Body of pancreas (tissue), 4 donors: ENCODE data around the gene IRF3. TPM values are rescaled to one million over a fixed set of nuclear protein-coding genes. Genes with fewer than 3 reads are reported as not detected.

Source experiments
- ATAC-seq: fragments of 150-250 bp; one replicate; pipeline ENCODE4 v1.9.1; 2016
- DNase-seq, 4 donors: peaks; one replicate each; pipeline ENCODE4 v3.0.0-alpha.2; 2019
- H3K27ac ChIP-seq, 4 donors: fragments of 200-600 bp; sonication (generic); 1 replicate in 3 of 4; 2 replicates in 1 of 4; pipeline versions ENCODE4 v1.5.1 to v1.6.1; 2016 to 2019; ENCODE audit warnings: mild to moderate bottlenecking in 1 of 4, mixed read lengths in 1 of 4, moderate library complexity in 1 of 4
- H3K27me3 ChIP-seq, 2 donors: fragments of 200-600 bp; sonication (generic); one replicate each; pipeline ENCODE4 v1.6.0; 2016; ENCODE audit warnings: mild to moderate bottlenecking in 1 of 2
- H3K36me3 ChIP-seq, 2 donors: fragments of 200-600 bp; sonication (generic); replicated peaks in 1 of 2; 2 replicates each; pipeline ENCODE4 v1.5.1; 2016; ENCODE audit warnings: low read depth in 2 of 2; ENCODE audit not compliant: insufficient read depth in 1 of 2
- H3K4me1 ChIP-seq: fragments of 200-600 bp; sonication (generic); one replicate; pipeline ENCODE4 v1.6.0; 2016
- H3K4me3 ChIP-seq, 2 donors: fragments of 200-600 bp; sonication (generic); 1 replicate in 1 of 2; 2 replicates in 1 of 2; pipeline ENCODE4 v1.5.1; 2016 to 2019
- H3K9me3 ChIP-seq, 3 donors: fragments of 200-600 bp; sonication (generic); 1 replicate in 2 of 3; 2 replicates in 1 of 3; pipeline ENCODE4 v1.5.1; 2016
- CTCF ChIP-seq, 7 experiments: fragments of 450-650 bp in 4 of 7; fragments of 200-600 bp in 3 of 7; sonication (generic) in 3 of 7; IDR thresholded peaks; one replicate each; pipeline ENCODE4 v1.5.1; 2016 to 2019; ENCODE audit warnings: antibody characterized with exemption in 7 of 7
- POLR2A ChIP-seq, 3 donors: fragments of 450-650 bp; IDR thresholded peaks; one replicate each; pipeline ENCODE4 v1.6.1; 2016; ENCODE audit warnings: antibody characterized with exemption in 3 of 3, mild to moderate bottlenecking in 2 of 3
- WGBS, 2 donors: methylation state at CpG; one replicate each; pipeline ENCODE4 v1.1.5; 2017; 5-methylcytosine and 5-hydroxymethylcytosine counted together
- intact Hi-C: fragments of 100-400 bp; cut with DNase I; formaldehyde crosslinking; loops from one replicate; pipeline ENCODE4 v1.15.1; 2023
- total RNA-seq, 2 donors: library from RNA; depleted of rRNA; stranded (reverse); fragments of >200 nt; gene quantifications; one replicate each; pipeline ENCODE4 v1.1.0, GENCODE V29; 2016

The IRF3 gene
- total RNA-seq, 2 donors from 2014 or later = 46.7 to 134 TPM

- no peaks in the 10 kb centered on the region for H3K9me3 ChIP-seq
- DNase-seq = peak; percentile 80 to 82 (median 82)
- intact Hi-C loops = no loop called here
- H3K36me3 ChIP-seq = peaks cover 0 to 1% of the 10 kb centered on the region in 2 donors
- TF ChIP-seq POLR2A (IDR thresholded peaks at IDR 0.05) (peak in 2 of 3 donors; percentile 70 to 72), CTCF (IDR thresholded peaks at IDR 0.05) (no peak)
- ATAC-seq = peak; percentile 78
- H3K27ac ChIP-seq = peak within 1 kb of the TSS in 2 of 4 donors; percentile 66 to 69
- 1 to 6% methylated on average over 34 to 38 of the region's 38 CpGs for WGBS, 2 donors
- H3K4me1 ChIP-seq = peaks cover 33% of the 10 kb centered on the region
- peak within 1 kb of the TSS; percentile 18 to 32 for H3K4me3 ChIP-seq
- H3K27me3 ChIP-seq = no peaks in the 10 kb centered on the region
Measured at GRCh38 chr19:49690656-49691242, 25.1 kb upstream of the IRF3 start, which contains the start of gene CPT1C. Gene CPT1C, plus strand, starts transcription at chr19:49691116. Its CDS starts 1,137 bp downstream, at chr19:49692253.

GRCh38 chr19:49690079-49690655 is 24.5 kb upstream of the IRF3 start:
- H3K4me3 ChIP-seq = peak overlapping the region; percentile 18 to 32
- ATAC-seq (peak; percentile 41), DNase-seq (no peak)
- intact Hi-C loops = no loop called here
- no peaks in the 10 kb centered on the region for H3K27me3 ChIP-seq
- peaks cover 33% of the 10 kb centered on the region for H3K4me1 ChIP-seq
- H3K36me3 ChIP-seq = peaks cover 0 to 2% of the 10 kb centered on the region in 2 donors
- H3K9me3 ChIP-seq = no peaks in the 10 kb centered on the region
- TF ChIP-seq CTCF (IDR thresholded peaks at IDR 0.05) = peak in 1 of 7 experiments; percentile 6
- no peak for TF ChIP-seq POLR2A (IDR thresholded peaks at IDR 0.05)
- WGBS, 2 donors = 4 to 8% methylated on average over 26 to 39 of the region's 39 CpGs
- peak overlapping the region in 2 of 4 donors; percentile 66 to 69 for H3K27ac ChIP-seq

- Histone ChIP-seq H3K4me3 (peak within 1 kb of the TSS; percentile 18 to 32), H3K36me3 (peaks cover 0 to 8% of the 10 kb centered on the region in 2 donors), H3K27me3 (no peaks in the 10 kb centered on the region), H3K27ac (peak within 1 kb of the TSS in 2 of 4 donors; percentile 66 to 69), H3K9me3 (no peaks in the 10 kb centered on the region), H3K4me1 (peaks cover 33% of the 10 kb centered on the region)
- ATAC-seq (peak; percentile 70), DNase-seq (peak; percentile 77 to 86 (median 79))
- intact Hi-C loops = no loop called here
- TF ChIP-seq POLR2A (IDR thresholded peaks at IDR 0.05) = no peak
- TF ChIP-seq CTCF (IDR thresholded peaks at IDR 0.05) = peak; percentile 49 to 70 (median 63)
- WGBS, 2 donors = 23 to 46% methylated on average over 18 to 53 of the region's 54 CpGs
Measured at GRCh38 chr19:49689133-49690078, 23.7 kb upstream of the IRF3 start, which contains the start of gene ADM5. Gene ADM5, plus strand, starts transcription at chr19:49689594. Its CDS starts 244 bp downstream, at chr19:49689838.

GRCh38 chr19:49688531-49689132 is 23.0 kb upstream of the IRF3 start:
- H3K4me1 ChIP-seq = peaks cover 33% of the 10 kb centered on the region
- peak overlapping the region in 1 of 4 donors; percentile 1 for H3K27ac ChIP-seq
- intact Hi-C loops = no loop called here
- no peaks in the 10 kb centered on the region for H3K9me3 ChIP-seq
- DNase-seq (no peak), ATAC-seq (no peak)
- no peak for TF ChIP-seq POLR2A (IDR thresholded peaks at IDR 0.05)
- no peak for TF ChIP-seq CTCF (IDR thresholded peaks at IDR 0.05)
- 77 to 80% methylated on average over 10 to 12 of the region's 12 CpGs for WGBS, 2 donors
- no peaks in the 10 kb centered on the region for H3K27me3 ChIP-seq
- no peak overlapping the region for H3K4me3 ChIP-seq
- H3K36me3 ChIP-seq = peaks cover 0 to 11% of the 10 kb centered on the region in 2 donors
